H1 (cell line): Measurements from ENCODE around the gene DCP1A. TPM values are rescaled to one million over a fixed set of nuclear protein-coding genes. Genes with fewer than 3 reads are reported as not detected.

Source experiments
- CTCF ChIA-PET: fragments of 300-600 bp; sonication (Branson Sonifier 250); formaldehyde crosslinking; loops from one replicate; lab custom pipeline; 2021; ENCODE audit not compliant: partially characterized antibody; lab: Charles Lee
- POLR2A ChIA-PET: fragments of 300-600 bp; sonication (Branson Sonifier 250); formaldehyde crosslinking; loops from one replicate; lab custom pipeline; 2021; ENCODE audit warnings: inconsistent platforms; ENCODE audit not compliant: partially characterized antibody; lab: Charles Lee
- DNase-seq, 2 experiments: peaks; one replicate each; pipeline versions ENCODE4 v3.0.0 to v3.0.0-alpha.2; 2010 to 2022; ENCODE audit warnings: low spot score in 2 of 2, low read depth in 1 of 2, mixed read lengths in 1 of 2
- FAIRE-seq: peaks from 2 replicates; lab custom pipeline; 2011; peaks lifted over from hg19 to GRCh38; lab: Jason Lieb, UNC
- H2AFZ ChIP-seq: 2 replicates; pipeline ENCODE4 v1.8.1; 2012; ENCODE audit warnings: low read length, inconsistent platforms
- H2AK5ac ChIP-seq: 2 replicates; pipeline ENCODE4 v1.6.1; 2013; ENCODE audit warnings: low read depth, low read length
- H2BK120ac ChIP-seq: replicated peaks from 2 replicates; pipeline ENCODE3; 2013; ENCODE audit warnings: low read depth, low read length, inconsistent platforms
- H2BK12ac ChIP-seq: 2 replicates; pipeline ENCODE4 v1.6.1; 2013; ENCODE audit warnings: low read depth, low read length
- H2BK15ac ChIP-seq: 2 replicates; pipeline ENCODE4 v1.6.1; 2013; ENCODE audit warnings: low read length
- H2BK20ac ChIP-seq: 2 replicates; pipeline ENCODE4 v1.6.1; 2013; ENCODE audit warnings: low read length
- H2BK5ac ChIP-seq: 2 replicates; pipeline ENCODE4 v1.6.1; 2013; ENCODE audit warnings: low read depth, low read length
- H3K14ac ChIP-seq: 2 replicates; pipeline ENCODE4 v1.6.1; 2013; ENCODE audit warnings: inconsistent platforms; ENCODE audit not compliant: insufficient read length
- H3K18ac ChIP-seq: 2 replicates; pipeline ENCODE4 v1.6.1; 2013; ENCODE audit warnings: low read length; ENCODE audit errors: extremely low read depth
- H3K23ac ChIP-seq: 2 replicates; pipeline ENCODE4 v1.6.1; 2013; ENCODE audit warnings: inconsistent platforms; ENCODE audit not compliant: insufficient read length
- H3K23me2 ChIP-seq: 2 replicates; pipeline ENCODE4 v1.6.1; 2013; ENCODE audit warnings: low read depth, low read length
- H3K27ac ChIP-seq: 2 replicates; pipeline ENCODE4 v1.6.1; 2011; ENCODE audit warnings: low read depth, low read length, inconsistent platforms
- H3K27me3 ChIP-seq, 4 experiments: replicated peaks in 1 of 4; 1 replicate in 1 of 4; 2 replicates in 3 of 4; pipeline versions ENCODE4 v1.6.1 to v1.8.1; 2011 to 2013; ENCODE audit warnings: low read length in 3 of 4, mild to moderate bottlenecking in 3 of 4, inconsistent platforms in 2 of 4, mixed read lengths in 2 of 4, moderate library complexity in 1 of 4; ENCODE audit not compliant: control insufficient read depth in 3 of 4, insufficient read depth in 3 of 4; ENCODE audit errors: extremely low read depth in 1 of 4
- H3K36me3 ChIP-seq, 4 experiments: 2 replicates each; pipeline versions ENCODE4 v1.6.1 to v1.8.1; 2011 to 2013; ENCODE audit warnings: mild to moderate bottlenecking in 4 of 4, low read length in 3 of 4, moderate library complexity in 2 of 4, control low read depth in 1 of 4, inconsistent platforms in 1 of 4; ENCODE audit not compliant: insufficient read depth in 4 of 4, control insufficient read depth in 2 of 4
- H3K4ac ChIP-seq: replicated peaks from 2 replicates; pipeline ENCODE3; 2013; ENCODE audit warnings: low read length, low read depth, mixed read lengths, inconsistent platforms; ENCODE audit not compliant: insufficient read length
- H3K4me1 ChIP-seq, 4 experiments: replicated peaks in 1 of 4; 1 replicate in 1 of 4; 2 replicates in 3 of 4; pipeline versions ENCODE4 v1.6.1 to v1.8.1; 2011 to 2013; ENCODE audit warnings: low read length in 3 of 4, inconsistent platforms in 2 of 4, mixed read lengths in 1 of 4; ENCODE audit not compliant: insufficient read depth in 4 of 4, control insufficient read depth in 3 of 4
- H3K4me2 ChIP-seq, 2 experiments: 2 replicates each; pipeline versions ENCODE4 v1.6.1 to v1.8.1; 2011 to 2013; ENCODE audit warnings: low read depth in 2 of 2, low read length in 2 of 2, control low read depth in 1 of 2, inconsistent platforms in 1 of 2, mild to moderate bottlenecking in 1 of 2; ENCODE audit not compliant: insufficient read depth in 1 of 2
- H3K4me3 ChIP-seq, 4 experiments: fragments of 200-600, 300-600 bp in 1 of 4; sonication (generic), shearing (Covaris generic), sonication (Bioruptor Twin) in 1 of 4; 2 replicates each; pipeline versions ENCODE4 v1.5.1 to v1.8.1; 2011 to 2016; ENCODE audit warnings: low read length in 4 of 4, low read depth in 3 of 4, control low read depth in 2 of 4, inconsistent platforms in 2 of 4, mild to moderate bottlenecking in 2 of 4, mixed read lengths in 1 of 4, moderate library complexity in 1 of 4; ENCODE audit not compliant: insufficient read depth in 2 of 4; ENCODE audit errors: extremely low read depth in 1 of 4
- H3K56ac ChIP-seq: replicated peaks from 2 replicates; pipeline ENCODE3; 2013; ENCODE audit warnings: low read depth, mild to moderate bottlenecking, mixed read lengths, low read length, inconsistent platforms; ENCODE audit not compliant: insufficient read length
- H3K79me1 ChIP-seq: 2 replicates; pipeline ENCODE4 v1.6.1; 2013; ENCODE audit warnings: low read depth, low read length, control low read depth
- H3K79me2 ChIP-seq, 2 experiments: 2 replicates each; pipeline versions ENCODE4 v1.6.1 to v1.8.1; 2012 to 2013; ENCODE audit warnings: low read length in 2 of 2, mild to moderate bottlenecking in 2 of 2, inconsistent platforms in 1 of 2; ENCODE audit not compliant: insufficient read depth in 2 of 2, control insufficient read depth in 1 of 2
- H3K9ac ChIP-seq, 4 experiments: replicated peaks in 1 of 4; 1 replicate in 1 of 4; 2 replicates in 3 of 4; pipeline versions ENCODE4 v1.6.1 to v1.8.1; 2011 to 2013; ENCODE audit warnings: low read depth in 3 of 4, low read length in 3 of 4, control low read depth in 2 of 4, mild to moderate bottlenecking in 2 of 4, moderate library complexity in 2 of 4, inconsistent platforms in 1 of 4; ENCODE audit errors: extremely low read depth in 1 of 4
- H3K9me3 ChIP-seq, 2 experiments: 2 replicates each; pipeline versions ENCODE4 v1.6.1 to v1.8.1; 2012 to 2013; ENCODE audit warnings: mild to moderate bottlenecking in 2 of 2, moderate library complexity in 2 of 2, control low read depth in 1 of 2, inconsistent platforms in 1 of 2, low read depth in 1 of 2, low read length in 1 of 2, mixed read lengths in 1 of 2; ENCODE audit not compliant: insufficient read depth in 2 of 2
- H4K20me1 ChIP-seq, 2 experiments: replicated peaks in 1 of 2; 2 replicates each; pipeline versions ENCODE3 to v1.8.1; 2011 to 2013; ENCODE audit warnings: inconsistent platforms in 2 of 2, low read length in 2 of 2, mild to moderate bottlenecking in 1 of 2; ENCODE audit not compliant: insufficient read depth in 2 of 2, control insufficient read depth in 1 of 2
- H4K5ac ChIP-seq: 2 replicates; pipeline ENCODE4 v1.6.1; 2013; ENCODE audit warnings: low read length, low read depth, mixed read lengths, inconsistent platforms; ENCODE audit not compliant: insufficient read length
- H4K8ac ChIP-seq: 2 replicates; pipeline ENCODE4 v1.8.0; 2013; ENCODE audit warnings: mild to moderate bottlenecking, moderate library complexity, low read length, inconsistent platforms; ENCODE audit not compliant: insufficient read depth; ENCODE audit errors: extremely low read depth
- H4K91ac ChIP-seq: replicated peaks from 2 replicates; pipeline ENCODE3; 2013; ENCODE audit warnings: low read length, mixed read lengths, inconsistent platforms; ENCODE audit not compliant: insufficient read length
- CTCF ChIP-seq, 3 experiments: IDR thresholded peaks; 1 replicate in 2 of 3; 2 replicates in 1 of 3; pipeline versions ENCODE4 v1.5.1 to v1.6.1; 2011; ENCODE audit warnings: low read length in 3 of 3, mild to moderate bottlenecking in 3 of 3, inconsistent platforms in 2 of 3, low read depth in 1 of 3, moderate library complexity in 1 of 3; ENCODE audit not compliant: insufficient read depth in 1 of 3; ENCODE audit errors: control extremely low read depth in 1 of 3
- EGR1 ChIP-seq: IDR thresholded peaks from 2 replicates; pipeline ENCODE4 v1.6.1; 2011; ENCODE audit warnings: low read depth, low read length, borderline replicate concordance
- EP300 ChIP-seq, 2 experiments: IDR thresholded peaks; 1 replicate in 1 of 2; 2 replicates in 1 of 2; pipeline ENCODE4 v1.6.1; 2011 to 2012; ENCODE audit warnings: low read depth in 2 of 2, low read length in 2 of 2, mild to moderate bottlenecking in 2 of 2, borderline replicate concordance in 1 of 2, inconsistent platforms in 1 of 2, moderate library complexity in 1 of 2
- POU5F1 ChIP-seq: IDR thresholded peaks from 2 replicates; pipeline ENCODE4 v1.6.1; 2011; ENCODE audit warnings: low read depth, mild to moderate bottlenecking, low read length, moderate library complexity
- WGBS, 2 experiments: shearing (Covaris generic) in 1 of 2; methylation state at CpG; one replicate each; pipeline versions ENCODE4 v1.1.6 to v1.1.7; 2013 to 2015; ENCODE audit warnings: low lambda C conversion rate in 2 of 2, mixed read lengths in 2 of 2, inconsistent platforms in 1 of 2, low coverage in 1 of 2, missing lambda C conversion rate in 1 of 2; ENCODE audit not compliant: insufficient replicate concordance in 2 of 2, insufficient coverage in 1 of 2, insufficient read length in 1 of 2; ENCODE audit errors: extremely low coverage in 1 of 2, missing lambda C conversion rate in 1 of 2; 5-methylcytosine and 5-hydroxymethylcytosine counted together
- polyA plus RNA-seq, 7 experiments: library from polyadenylated mRNA; depleted of rRNA in 3 of 7; stranded (reverse) in 5 of 7; unstranded in 2 of 7; fragments of >200 nt in 5 of 7; fragments of 200-250 nt in 2 of 7; gene quantifications; 1 replicate in 5 of 7; 2 replicates in 1 of 7; 4 replicates in 1 of 7; pipeline versions ENCODE4 v1.2.1 to v1.2.3, GENCODE V29; 2011 to 2013; ENCODE audit warnings: missing spikeins in 2 of 7, mixed read lengths in 2 of 7
- total RNA-seq: library from RNA; stranded (reverse); fragmentation: NEBNext Ultra II Directional; extraction: Animal tissue kit (Norgen Biotek cat#: 25700); gene quantifications from 2 replicates; pipeline ENCODE4 v1.2.1, GENCODE V29; 2021

The DCP1A gene
- total and polyA plus RNA-seq, 2 of the 8 experiments (the other 6 are each of a cell fraction or from before 2014, with no cell fraction given) = 13.2 to 15.9 TPM

GRCh38 chr3:53259427-53260259, 87.7 kb downstream of the DCP1A start:
- Histone ChIP-seq H2BK5ac (peak overlapping the region; percentile 96; the same call in 1 of the 2 replicates), H2BK120ac (peak overlapping the region; percentile 81), H3K14ac (no peak overlapping the region), H3K27ac (peak overlapping the region; percentile 74), H3K4me2 (peak overlapping the region; percentile 47 to 60), H2BK15ac (peak overlapping the region; percentile 99), H2AK5ac (peak overlapping the region; percentile 7; the same call in 1 of the 2 replicates), H3K56ac (no peak overlapping the region), H4K5ac (peak overlapping the region; percentile 53), H3K79me2 (peaks cover 10 to 14% of the 10 kb centered on the region in 2 experiments), H3K36me3 (no peaks in the 10 kb centered on the region), H3K23me2 (no peaks in the 10 kb centered on the region; the same call in 1 of the 2 replicates), H4K20me1 (peaks cover 2% of the 10 kb centered on the region in 2 experiments), H3K4ac (peak overlapping the region; percentile 62), H3K9ac (no peak overlapping the region; a peak in 2 of 7 replicates), H2AFZ (no peak overlapping the region), H3K9me3 (no peaks in the 10 kb centered on the region), H4K8ac (no peak overlapping the region), H3K79me1 (no peaks in the 10 kb centered on the region), H3K4me3 (peak overlapping the region in 2 of 4 experiments; percentile 4 to 11; a peak in 2 of 8 replicates), H3K23ac (no peak overlapping the region), H3K27me3 (no peaks in the 10 kb centered on the region), H2BK20ac (peak overlapping the region; percentile 99), H3K18ac (peak overlapping the region; percentile 100), H3K4me1 (peaks cover 4 to 20% (median 16%) of the 10 kb centered on the region in 4 experiments), H2BK12ac (peak overlapping the region; percentile 98), H4K91ac (peak overlapping the region; percentile 90)
- WGBS, 2 experiments = 75% methylated on average over 9 of the region's 9 CpGs; no CpG with 5 or more reads in 1 of the 2 experiments
- CTCF ChIA-PET = interaction anchor here (0.8 to 3.5 kb wide), 10 partner anchors 10 to 234 kb away, joined by 3 to 13 read pairs (median 4); partner anchors contain the start of gene CACNA1D
- DNase-seq (no peak), FAIRE-seq (no peak)
- POLR2A ChIA-PET = interaction anchor here (1.0 to 20.5 kb wide), 10 partner anchors 10 to 588 kb away, joined by 3 to 449 read pairs (median 8); partner anchors contain the start of gene DCP1A
- TF ChIP-seq EGR1 (no peak), EP300 (IDR thresholded peaks at IDR 0.05; ENCODE audit: borderline replicate concordance in 1 of 2, low read depth in 2 of 2, low read length in 2 of 2) (no peak), POU5F1 (no peak), CTCF (IDR thresholded peaks at IDR 0.05; ENCODE audit: control extremely low read depth in 1 of 3, insufficient read depth in 1 of 3, low read depth in 1 of 3, low read length in 3 of 3) (no peak)
